Activated T-cell treated with anti-CD3 and anti-CD28 coated beads, Interleukin-2, amount 50 U/mL, for 24 hours (primary cell): ENCODE results near the gene RNF17.

Source experiments
- DNase-seq: peaks from one replicate; pipeline ENCODE4 v3.0.0-alpha.2; 2020
- H3K27ac Mint-ChIP-seq: 2 replicates; pipeline ENCODE4 v1.8.0; 2020; ENCODE audit warnings: mild to moderate bottlenecking, mixed read lengths
- H3K27me3 Mint-ChIP-seq: 2 replicates; pipeline ENCODE4 v1.8.0; 2020; ENCODE audit warnings: mixed read lengths
- H3K36me3 Mint-ChIP-seq: 2 replicates; pipeline ENCODE4 v1.8.0; 2020; ENCODE audit warnings: low read depth, mixed read lengths
- H3K4me1 Mint-ChIP-seq: 2 replicates; pipeline ENCODE4 v1.8.0; 2020; ENCODE audit warnings: low read depth, mixed read lengths
- H3K4me3 Mint-ChIP-seq: 2 replicates; pipeline ENCODE4 v1.8.0; 2020; ENCODE audit warnings: mild to moderate bottlenecking, moderate library complexity, mixed read lengths
- H3K9me3 Mint-ChIP-seq: 2 replicates; pipeline ENCODE4 v1.8.0; 2020; ENCODE audit warnings: mixed read lengths

The RNF17 gene

GRCh38 chr13:24740014-24740890 lies 23.7 kb upstream of the RNF17 start:
- H3K27ac Mint-ChIP-seq, result no peak overlapping the region
- H3K4me1 Mint-ChIP-seq, result peaks cover under 1% of the 10 kb centered on the region
- H3K9me3 Mint-ChIP-seq, result no peaks in the 10 kb centered on the region
- DNase-seq, result no peak
- H3K27me3 Mint-ChIP-seq, result peaks cover 22% of the 10 kb centered on the region
- H3K36me3 Mint-ChIP-seq, result no peaks in the 10 kb centered on the region
- H3K4me3 Mint-ChIP-seq, result no peak overlapping the region

DNA sequence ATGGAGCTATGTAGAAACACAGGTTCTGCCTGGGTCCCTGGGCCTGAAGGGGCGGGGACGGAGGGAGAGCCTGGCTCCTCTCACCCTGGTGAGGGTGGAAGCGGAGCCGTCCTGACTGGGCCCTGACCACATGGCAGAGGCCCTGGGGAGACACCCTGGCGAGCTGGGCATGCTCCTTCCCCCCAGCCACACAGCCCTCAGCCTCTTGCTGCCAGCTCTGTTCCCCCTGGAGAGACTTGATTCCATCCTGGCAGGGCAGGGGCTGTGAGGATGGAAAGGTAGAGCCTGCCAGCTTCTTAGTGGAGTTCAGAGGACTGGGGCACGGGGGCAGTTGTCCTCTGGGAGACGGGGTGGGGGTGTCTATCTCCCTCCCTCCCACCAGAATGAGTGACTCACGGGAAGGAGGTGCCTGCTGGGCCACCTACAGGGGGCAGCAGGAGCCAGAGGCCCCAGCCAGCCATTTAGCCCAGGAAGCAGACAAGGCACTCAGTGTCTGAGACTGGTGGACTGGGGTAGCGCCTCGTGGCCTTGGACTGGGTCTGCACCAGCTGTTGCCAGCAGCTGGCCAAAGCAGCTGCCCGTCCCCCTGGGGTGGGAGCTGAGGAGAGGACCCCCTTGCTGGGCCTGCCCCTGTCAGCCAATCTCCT lies 22.8 kb upstream of the RNF17 start:
- Mint-ChIP-seq H3K9me3 (no peaks in the 10 kb centered on the region), H3K4me3 (no peak overlapping the region), H3K27ac (no peak overlapping the region), H3K36me3 (no peaks in the 10 kb centered on the region), H3K4me1 (peaks cover 3% of the 10 kb centered on the region), H3K27me3 (peaks cover 27% of the 10 kb centered on the region)
- DNase-seq, result no peak

GRCh38 chr13:24741791-24742190 lies 22.2 kb upstream of the RNF17 start:
- Mint-ChIP-seq H3K9me3 (no peaks in the 10 kb centered on the region), H3K27me3 (peaks cover 34% of the 10 kb centered on the region), H3K36me3 (no peaks in the 10 kb centered on the region), H3K27ac (no peak overlapping the region), H3K4me3 (no peak overlapping the region), H3K4me1 (peaks cover 7% of the 10 kb centered on the region)
- DNase-seq, result no peak

- no peak overlapping the region for H3K4me3 Mint-ChIP-seq
- H3K9me3 Mint-ChIP-seq, result no peaks in the 10 kb centered on the region
- H3K36me3 Mint-ChIP-seq, result no peaks in the 10 kb centered on the region
- peaks cover 39% of the 10 kb centered on the region for H3K27me3 Mint-ChIP-seq
- no peak for DNase-seq
- H3K4me1 Mint-ChIP-seq, result peaks cover 12% of the 10 kb centered on the region
- no peak overlapping the region for H3K27ac Mint-ChIP-seq
These were observed 21.7 kb upstream of the RNF17 start for GRCh38 chr13:24742294-24742693.

GRCh38 chr13:24742977-24743376 lies 21.0 kb upstream of the RNF17 start:
- Mint-ChIP-seq H3K4me3 (no peak overlapping the region), H3K27me3 (peaks cover 44% of the 10 kb centered on the region), H3K36me3 (no peaks in the 10 kb centered on the region), H3K27ac (no peak overlapping the region), H3K4me1 (peaks cover 15% of the 10 kb centered on the region), H3K9me3 (no peaks in the 10 kb centered on the region)
- no peak for DNase-seq

- peaks cover 18% of the 10 kb centered on the region for H3K4me1 Mint-ChIP-seq
- H3K4me3 Mint-ChIP-seq, result no peak overlapping the region
- H3K36me3 Mint-ChIP-seq, result no peaks in the 10 kb centered on the region
- no peak overlapping the region for H3K27ac Mint-ChIP-seq
- no peak for DNase-seq
- H3K9me3 Mint-ChIP-seq, result no peaks in the 10 kb centered on the region
- peaks cover 55% of the 10 kb centered on the region for H3K27me3 Mint-ChIP-seq
These were observed 19.7 kb upstream of the RNF17 start for GRCh38 chr13:24744247-24744646.

- H3K4me1 Mint-ChIP-seq, result peaks cover 18% of the 10 kb centered on the region
- no peak overlapping the region for H3K4me3 Mint-ChIP-seq
- H3K27ac Mint-ChIP-seq, result no peak overlapping the region
- DNase-seq, result no peak
- H3K36me3 Mint-ChIP-seq, result no peaks in the 10 kb centered on the region
- H3K9me3 Mint-ChIP-seq, result no peaks in the 10 kb centered on the region
- H3K27me3 Mint-ChIP-seq, result peaks cover 67% of the 10 kb centered on the region
These were observed 18.5 kb upstream of the RNF17 start for GRCh38 chr13:24745516-24745860.

DNA sequence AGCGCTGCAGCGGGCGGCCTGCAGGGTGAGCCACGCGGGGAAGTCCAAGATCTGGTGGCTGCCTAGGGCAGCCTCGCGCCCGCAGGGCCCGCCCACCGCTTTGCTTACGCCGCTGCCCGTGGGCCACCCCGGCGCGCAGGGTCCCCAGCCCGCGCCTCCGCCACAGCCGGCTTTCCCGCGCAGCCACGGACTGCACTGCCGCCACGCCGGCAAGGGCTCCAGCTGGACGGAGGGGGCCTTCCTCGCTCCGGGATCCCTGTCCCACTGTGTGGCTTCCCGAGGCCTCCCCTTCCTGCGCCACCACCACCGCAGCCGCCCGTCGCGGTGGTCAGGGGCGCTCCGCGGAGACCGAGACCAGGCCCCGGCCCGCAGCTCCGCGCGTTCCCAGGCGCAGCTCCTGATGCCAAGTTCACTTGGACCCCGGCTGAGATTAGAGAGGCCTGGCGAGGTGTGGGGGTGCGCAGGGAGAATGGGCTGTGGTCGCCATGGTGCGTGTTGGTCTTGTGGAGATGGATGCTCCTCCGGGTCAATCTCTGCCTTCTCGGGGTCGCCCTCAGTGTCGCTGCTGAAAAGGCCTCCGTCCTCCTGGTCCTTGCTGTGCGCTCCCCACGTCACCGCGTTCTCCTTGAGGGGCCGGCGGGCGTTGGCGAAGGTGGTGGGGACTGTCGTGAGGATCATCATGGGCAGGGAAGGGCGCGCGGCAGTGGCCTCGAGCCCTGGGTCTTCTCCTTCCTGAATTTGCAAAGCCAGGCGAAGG lies 17.9 kb upstream of the RNF17 start:
- no peak for DNase-seq
- H3K4me3 Mint-ChIP-seq, result no peak overlapping the region
- peaks cover 72% of the 10 kb centered on the region for H3K27me3 Mint-ChIP-seq
- peaks cover 18% of the 10 kb centered on the region for H3K4me1 Mint-ChIP-seq
- no peak overlapping the region for H3K27ac Mint-ChIP-seq
- H3K9me3 Mint-ChIP-seq, result no peaks in the 10 kb centered on the region
- H3K36me3 Mint-ChIP-seq, result no peaks in the 10 kb centered on the region

DNA sequence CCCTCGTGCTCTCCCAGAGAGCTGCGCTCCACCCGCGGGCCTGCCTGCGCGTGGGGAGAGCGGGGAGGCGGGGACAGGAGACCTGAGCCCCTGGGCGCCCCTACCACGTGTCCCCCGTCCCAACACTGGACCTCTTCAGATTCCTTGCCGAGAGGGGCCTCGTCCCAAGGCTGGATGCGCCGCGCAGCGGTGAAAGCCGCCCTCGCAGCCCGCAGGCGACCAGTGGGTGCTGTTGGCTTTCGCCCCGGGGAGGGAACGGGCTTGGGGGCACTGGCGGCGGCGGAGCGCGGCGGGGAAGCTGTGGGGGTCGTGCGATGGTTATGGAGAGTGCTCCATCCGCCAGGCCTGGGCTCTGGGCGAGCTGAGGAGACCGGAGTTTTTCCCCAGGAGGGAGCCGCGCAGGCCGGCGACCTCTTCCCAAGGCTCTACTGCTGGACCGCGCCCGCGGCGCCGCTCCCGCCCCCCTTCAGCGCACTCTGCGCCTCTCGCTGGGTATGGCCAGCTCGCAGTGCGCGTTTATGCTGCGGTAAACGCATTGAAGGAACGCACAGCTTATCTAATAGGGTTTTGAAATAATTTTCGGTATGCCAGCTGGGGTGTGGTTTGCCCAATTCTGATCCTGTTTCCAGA lies 17.2 kb upstream of the RNF17 start:
- DNase-seq, result no peak
- Mint-ChIP-seq H3K27me3 (peaks cover 73% of the 10 kb centered on the region), H3K4me3 (peak overlapping the region; percentile 62), H3K27ac (no peak overlapping the region), H3K4me1 (peaks cover 18% of the 10 kb centered on the region), H3K9me3 (no peaks in the 10 kb centered on the region), H3K36me3 (no peaks in the 10 kb centered on the region)

GRCh38 chr13:24747248-24748060 lies 16.5 kb upstream of the RNF17 start:
- Mint-ChIP-seq H3K9me3 (no peaks in the 10 kb centered on the region), H3K36me3 (no peaks in the 10 kb centered on the region), H3K4me3 (peak overlapping the region; percentile 62), H3K4me1 (peaks cover 18% of the 10 kb centered on the region), H3K27ac (no peak overlapping the region), H3K27me3 (peaks cover 73% of the 10 kb centered on the region)
- DNase-seq, result peak; percentile 46

DNA sequence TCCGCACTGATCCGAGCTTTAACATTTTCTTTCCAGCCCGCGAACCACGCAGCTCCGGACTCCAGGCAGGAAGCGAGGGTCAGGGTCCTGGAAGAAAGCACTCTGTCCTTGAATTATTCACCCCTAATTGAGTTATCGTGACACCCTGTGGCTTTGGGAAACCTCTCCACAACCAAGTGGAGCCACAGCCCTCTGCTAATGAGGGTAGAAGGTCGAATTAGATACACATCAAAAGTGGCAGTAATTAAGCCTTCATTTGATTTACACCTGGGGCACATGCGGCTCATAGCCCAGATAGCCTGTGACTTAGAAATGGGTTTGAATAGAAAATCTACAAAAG lies 15.9 kb upstream of the RNF17 start:
- H3K27ac Mint-ChIP-seq, result no peak overlapping the region
- peaks cover 18% of the 10 kb centered on the region for H3K4me1 Mint-ChIP-seq
- H3K27me3 Mint-ChIP-seq, result peaks cover 74% of the 10 kb centered on the region
- no peaks in the 10 kb centered on the region for H3K36me3 Mint-ChIP-seq
- H3K9me3 Mint-ChIP-seq, result no peaks in the 10 kb centered on the region
- no peak for DNase-seq
- H3K4me3 Mint-ChIP-seq, result peak overlapping the region; percentile 48

DNA sequence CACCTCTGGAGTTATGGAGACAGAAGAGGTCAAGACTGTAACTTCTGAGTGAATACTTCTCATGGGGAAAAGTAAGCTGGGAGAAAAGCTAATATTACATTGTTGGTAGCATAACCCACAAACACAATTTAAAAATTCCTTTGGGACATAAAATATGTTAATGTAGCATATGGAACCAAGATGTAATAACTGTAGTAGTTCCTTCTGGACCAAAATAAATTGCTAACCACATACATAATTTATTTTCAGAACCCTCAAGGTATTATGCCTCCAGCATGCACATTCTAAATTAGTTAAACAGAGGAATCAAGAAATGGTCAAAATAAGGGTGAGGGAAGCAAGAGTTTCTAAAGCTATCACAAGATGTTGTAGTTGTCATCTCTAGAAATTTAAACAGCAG lies 4.8 kb upstream of the RNF17 start:
- H3K36me3 Mint-ChIP-seq, result no peaks in the 10 kb centered on the region
- no peak for DNase-seq
- no peaks in the 10 kb centered on the region for H3K9me3 Mint-ChIP-seq
- H3K27me3 Mint-ChIP-seq, result peaks cover 15% of the 10 kb centered on the region
- H3K4me3 Mint-ChIP-seq, result no peak overlapping the region
- H3K27ac Mint-ChIP-seq, result no peak overlapping the region
- no peaks in the 10 kb centered on the region for H3K4me1 Mint-ChIP-seq

GRCh38 chr13:24764276-24764630 lies 284 bp downstream of the RNF17 start:
- H3K36me3 Mint-ChIP-seq, result no peaks in the 10 kb centered on the region
- DNase-seq, result no peak
- no peaks in the 10 kb centered on the region for H3K9me3 Mint-ChIP-seq
- no peak overlapping the region for H3K4me3 Mint-ChIP-seq
- H3K4me1 Mint-ChIP-seq, result no peaks in the 10 kb centered on the region
- peaks cover 3% of the 10 kb centered on the region for H3K27me3 Mint-ChIP-seq
- no peak overlapping the region for H3K27ac Mint-ChIP-seq

GRCh38 chr13:24777171-24777570 lies 13.2 kb downstream of the RNF17 start:
- Mint-ChIP-seq H3K27me3 (peaks cover 36% of the 10 kb centered on the region), H3K4me3 (no peak overlapping the region), H3K27ac (no peak overlapping the region), H3K4me1 (no peaks in the 10 kb centered on the region), H3K36me3 (no peaks in the 10 kb centered on the region), H3K9me3 (no peaks in the 10 kb centered on the region)
- DNase-seq, result no peak
